Mesenchymal stem cell (in vitro differentiated cells and primary cell): ENCODE data around the gene ELMOD1.

Experiments used
- DNase-seq: peaks from one replicate; pipeline ENCODE4 v3.0.0-alpha.2; 2013
- H2AFZ ChIP-seq: one replicate; pipeline ENCODE4 v1.6.1; 2013; ENCODE audit warnings: low read depth, mild to moderate bottlenecking, control low read depth, inconsistent platforms, low read length, moderate library complexity
- H2AK5ac ChIP-seq: 2 replicates; pipeline ENCODE4 v1.6.1; 2013; ENCODE audit warnings: low read length, moderate library complexity, mild to moderate bottlenecking, inconsistent platforms; ENCODE audit not compliant: severe bottlenecking
- H2BK120ac ChIP-seq: one replicate; pipeline ENCODE4 v1.6.1; 2013; ENCODE audit warnings: low read depth, mild to moderate bottlenecking, inconsistent platforms, low read length, moderate library complexity
- H2BK12ac ChIP-seq, 2 experiments: one replicate each; pipeline ENCODE4 v1.6.1; 2013; ENCODE audit warnings: inconsistent platforms in 2 of 2, low read length in 2 of 2, mild to moderate bottlenecking in 2 of 2, moderate library complexity in 2 of 2, control low read depth in 1 of 2
- H2BK15ac ChIP-seq: one replicate; pipeline ENCODE4 v1.6.1; 2013; ENCODE audit warnings: mild to moderate bottlenecking, low read depth, inconsistent platforms; ENCODE audit not compliant: poor library complexity, severe bottlenecking
- H2BK5ac ChIP-seq: 2 replicates; pipeline ENCODE4 v1.6.1; 2013; ENCODE audit warnings: low read depth, mild to moderate bottlenecking, low read length, control low read depth, inconsistent platforms; ENCODE audit not compliant: poor library complexity, severe bottlenecking
- H3K14ac ChIP-seq, 2 experiments: one replicate each; pipeline ENCODE4 v1.6.1; 2013; ENCODE audit warnings: inconsistent platforms in 2 of 2, low read length in 2 of 2, control low read depth in 1 of 2, mild to moderate bottlenecking in 1 of 2, moderate library complexity in 1 of 2
- H3K18ac ChIP-seq, 2 experiments: one replicate each; pipeline ENCODE4 v1.6.1; 2013; ENCODE audit warnings: inconsistent platforms in 2 of 2, low read length in 2 of 2, control low read depth in 1 of 2, low read depth in 1 of 2, mild to moderate bottlenecking in 1 of 2
- H3K23ac ChIP-seq, 2 experiments: one replicate each; pipeline ENCODE4 v1.6.1; 2013; ENCODE audit warnings: inconsistent platforms in 2 of 2, low read length in 2 of 2, mild to moderate bottlenecking in 2 of 2, moderate library complexity in 2 of 2, control low read depth in 1 of 2
- H3K27ac ChIP-seq: 2 replicates; pipeline ENCODE4 v1.5.1; 2013; ENCODE audit warnings: mild to moderate bottlenecking, moderate library complexity, low read length, control low read depth, inconsistent platforms; ENCODE audit not compliant: poor library complexity, severe bottlenecking
- H3K27me3 ChIP-seq, 2 experiments: 2 replicates each; pipeline versions ENCODE4 v1.6.1 to v1.7.0; 2013; ENCODE audit warnings: low read length in 2 of 2, mild to moderate bottlenecking in 2 of 2, moderate library complexity in 2 of 2, control low read depth in 1 of 2, inconsistent platforms in 1 of 2; ENCODE audit not compliant: control insufficient read depth in 1 of 2, insufficient read depth in 1 of 2
- H3K36me3 ChIP-seq, 2 experiments: 2 replicates each; pipeline versions ENCODE4 v1.6.1 to v1.7.0; 2013; ENCODE audit warnings: low read length in 2 of 2, control low read depth in 1 of 2, inconsistent platforms in 1 of 2, low read depth in 1 of 2, mild to moderate bottlenecking in 1 of 2; ENCODE audit not compliant: insufficient read depth in 2 of 2, control insufficient read depth in 1 of 2
- H3K4ac ChIP-seq, 2 experiments: one replicate each; pipeline ENCODE4 v1.6.1; 2013; ENCODE audit warnings: inconsistent platforms in 2 of 2, low read length in 2 of 2, mild to moderate bottlenecking in 2 of 2, moderate library complexity in 2 of 2, control low read depth in 1 of 2, low read depth in 1 of 2
- H3K4me1 ChIP-seq: 2 replicates; pipeline ENCODE4 v1.6.1; 2013; ENCODE audit warnings: low read depth, low read length, control low read depth; ENCODE audit not compliant: control insufficient read depth, insufficient read depth
- H3K4me2 ChIP-seq: 2 replicates; pipeline ENCODE4 v1.6.1; 2013; ENCODE audit warnings: low read length, mild to moderate bottlenecking, inconsistent platforms; ENCODE audit not compliant: poor library complexity, severe bottlenecking
- H3K4me3 ChIP-seq, 2 experiments: 2 replicates each; pipeline versions ENCODE4 v1.5.1 to v1.7.0; 2013; ENCODE audit warnings: low read length in 2 of 2, mild to moderate bottlenecking in 2 of 2, control low read depth in 1 of 2, low read depth in 1 of 2; ENCODE audit not compliant: insufficient read depth in 1 of 2
- H3K79me1 ChIP-seq: replicated peaks from 2 replicates; pipeline ENCODE4 v1.6.1; 2013; ENCODE audit warnings: mild to moderate bottlenecking, control low read depth, low read length, inconsistent platforms; ENCODE audit not compliant: poor library complexity, severe bottlenecking
- H3K9ac ChIP-seq: 2 replicates; pipeline ENCODE4 v1.7.0; 2013; ENCODE audit warnings: mild to moderate bottlenecking, low read length, moderate library complexity
- H3K9me3 ChIP-seq: 2 replicates; pipeline ENCODE4 v1.7.0; 2013; ENCODE audit warnings: mild to moderate bottlenecking, low read length; ENCODE audit not compliant: control insufficient read depth
- H4K8ac ChIP-seq: one replicate; pipeline ENCODE4 v1.6.1; 2013; ENCODE audit warnings: inconsistent platforms, mild to moderate bottlenecking, low read length, moderate library complexity
- H4K91ac ChIP-seq: one replicate; pipeline ENCODE4 v1.6.1; 2013; ENCODE audit warnings: mild to moderate bottlenecking, low read length, inconsistent platforms
- WGBS: methylation state at CpG from one replicate; pipeline ENCODE4 v1.1.7; 2013; ENCODE audit warnings: mixed read lengths; 5-methylcytosine and 5-hydroxymethylcytosine counted together

ELMOD1 gene

GRCh38 chr11:107675902-107676301, 85.0 kb downstream of the ELMOD1 start:
- no peak overlapping the region for H3K18ac ChIP-seq
- no peak overlapping the region for H3K4ac ChIP-seq
- no peak overlapping the region for H3K9ac ChIP-seq
- H2BK120ac ChIP-seq: no peak overlapping the region
- no peak overlapping the region for H4K91ac ChIP-seq
- no peak overlapping the region for H3K4me3 ChIP-seq
- no peak for DNase-seq
- H3K9me3 ChIP-seq: no peaks in the 10 kb centered on the region
- no peak overlapping the region for H4K8ac ChIP-seq
- H3K23ac ChIP-seq: no peak overlapping the region
- no peak overlapping the region for H3K4me2 ChIP-seq
- peaks cover 7 to 15% of the 10 kb centered on the region in 2 experiments for H3K27me3 ChIP-seq
- no peak overlapping the region for H2BK12ac ChIP-seq
- H3K36me3 ChIP-seq: no peaks in the 10 kb centered on the region
- H3K4me1 ChIP-seq: no peaks in the 10 kb centered on the region
- no peak overlapping the region for H3K14ac ChIP-seq
- no peak overlapping the region for H2BK15ac ChIP-seq
- H3K79me1 ChIP-seq: no peaks in the 10 kb centered on the region
- no peak overlapping the region for H3K27ac ChIP-seq
- H2BK5ac ChIP-seq: no peak overlapping the region
- 97% methylated on average over 2 of the region's 2 CpGs for WGBS
- H2AK5ac ChIP-seq: no peak overlapping the region
- H2AFZ ChIP-seq: no peak overlapping the region

GRCh38 chr11:107676336-107677057, 85.5 kb downstream of the ELMOD1 start:
- no peak overlapping the region for H3K9ac ChIP-seq
- H3K23ac ChIP-seq: no peak overlapping the region
- H4K91ac ChIP-seq: no peak overlapping the region
- no peak overlapping the region for H2BK5ac ChIP-seq
- H3K79me1 ChIP-seq: no peaks in the 10 kb centered on the region
- no peaks in the 10 kb centered on the region for H3K4me1 ChIP-seq
- H3K4me3 ChIP-seq: no peak overlapping the region
- no peak overlapping the region for H3K4me2 ChIP-seq
- no peak overlapping the region for H2BK120ac ChIP-seq
- no peak overlapping the region for H2BK15ac ChIP-seq
- no peak overlapping the region for H4K8ac ChIP-seq
- H2BK12ac ChIP-seq: no peak overlapping the region
- H2AFZ ChIP-seq: no peak overlapping the region
- WGBS: 82% methylated on average over 8 of the region's 8 CpGs
- no peak overlapping the region for H3K18ac ChIP-seq
- no peak overlapping the region for H2AK5ac ChIP-seq
- no peak overlapping the region for H3K27ac ChIP-seq
- no peaks in the 10 kb centered on the region for H3K9me3 ChIP-seq
- no peak for DNase-seq
- H3K14ac ChIP-seq: peak overlapping the region in 1 of 2 experiments; percentile 74
- H3K36me3 ChIP-seq: no peaks in the 10 kb centered on the region
- no peak overlapping the region for H3K4ac ChIP-seq
- H3K27me3 ChIP-seq: peaks cover 2 to 9% of the 10 kb centered on the region in 2 experiments

- Histone ChIP-seq H2AK5ac (no peak overlapping the region), H2BK5ac (no peak overlapping the region), H2AFZ (no peak overlapping the region), H3K23ac (no peak overlapping the region), H3K27ac (no peak overlapping the region), H3K36me3 (no peaks in the 10 kb centered on the region), H2BK12ac (no peak overlapping the region), H3K9ac (no peak overlapping the region), H3K18ac (no peak overlapping the region), H2BK15ac (no peak overlapping the region), H3K27me3 (peaks cover 0 to 7% of the 10 kb centered on the region in 2 experiments), H4K8ac (no peak overlapping the region), H3K4me3 (no peak overlapping the region), H2BK120ac (no peak overlapping the region), H3K4me1 (no peaks in the 10 kb centered on the region), H3K14ac (no peak overlapping the region), H3K4me2 (no peak overlapping the region), H3K9me3 (no peaks in the 10 kb centered on the region), H4K91ac (no peak overlapping the region), H3K79me1 (no peaks in the 10 kb centered on the region), H3K4ac (no peak overlapping the region)
- no peak for DNase-seq
- 93% methylated on average over 3 of the region's 7 CpGs for WGBS
Observed at GRCh38 chr11:107677924-107678631, 87.1 kb downstream of the ELMOD1 start.

GRCh38 chr11:107678632-107678971, 87.7 kb downstream of the ELMOD1 start:
- 75% methylated on average over 6 of the region's 6 CpGs for WGBS
- Histone ChIP-seq H3K36me3 (no peaks in the 10 kb centered on the region), H3K18ac (no peak overlapping the region), H3K4me2 (no peak overlapping the region), H3K23ac (no peak overlapping the region), H3K27ac (no peak overlapping the region), H2AK5ac (no peak overlapping the region), H3K79me1 (no peaks in the 10 kb centered on the region), H2BK15ac (no peak overlapping the region), H3K4me1 (no peaks in the 10 kb centered on the region), H2BK12ac (no peak overlapping the region), H3K27me3 (peaks cover 0 to 7% of the 10 kb centered on the region in 2 experiments), H3K9me3 (no peaks in the 10 kb centered on the region), H3K4me3 (no peak overlapping the region), H2BK5ac (no peak overlapping the region), H4K8ac (no peak overlapping the region), H3K4ac (no peak overlapping the region), H2BK120ac (no peak overlapping the region), H3K9ac (no peak overlapping the region), H4K91ac (no peak overlapping the region), H2AFZ (no peak overlapping the region), H3K14ac (no peak overlapping the region)
- no peak for DNase-seq
